Activated T-cell treated with anti-CD3 and anti-CD28 coated beads for 24 hours (primary cell): ENCODE measurements around the gene DDX5.

Experiments used
- DNase-seq: peaks from one replicate; pipeline ENCODE4 v3.0.0-alpha.2; 2020; ENCODE audit warnings: low read depth

The DDX5 gene

DNA sequence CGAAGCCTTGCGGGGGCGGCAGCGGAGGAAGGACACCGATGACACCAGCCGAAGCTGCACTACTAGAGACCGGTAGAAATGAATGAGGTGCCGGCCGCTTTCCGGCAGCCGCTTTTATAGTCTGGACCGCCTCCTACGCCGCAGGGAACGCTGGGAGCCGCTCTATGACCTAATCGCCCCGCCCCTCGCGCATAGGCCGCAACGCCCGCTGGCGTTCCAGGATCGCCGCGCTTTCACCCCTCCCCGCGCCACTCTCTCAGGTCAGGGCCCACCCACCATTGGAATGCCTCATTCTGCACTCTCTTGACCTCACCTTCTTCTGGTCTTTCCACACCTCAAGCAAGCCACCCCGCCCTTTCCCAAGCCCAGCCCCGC, at the start of gene DDX5:
TSS of gene DDX5 (minus strand) at position 89 of the 375 bp plus-strand sequence. CDS start 170 bp downstream, outside the sequence.
- peak; percentile 96 for DNase-seq

DNA sequence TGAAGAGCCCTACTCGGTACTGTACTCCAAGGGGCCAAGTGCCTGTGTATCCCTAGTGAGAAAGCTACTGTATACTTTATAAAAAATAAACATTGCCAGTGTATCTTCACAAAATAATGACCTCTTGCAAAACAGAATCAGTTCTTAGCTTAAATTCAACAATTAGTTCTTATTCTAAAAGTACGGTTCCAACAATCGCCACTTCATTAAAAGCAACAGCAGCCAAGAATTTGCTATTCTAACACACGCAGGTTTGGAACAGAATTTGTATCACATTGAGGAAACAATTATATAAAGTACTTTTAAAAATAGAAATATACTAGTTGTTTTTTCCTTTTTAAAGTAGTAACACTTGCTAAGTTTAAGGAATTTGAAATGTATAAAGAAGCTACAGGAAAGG, 49.2 kb upstream of the DDX5 start:
- DNase-seq, result no peak

DNA sequence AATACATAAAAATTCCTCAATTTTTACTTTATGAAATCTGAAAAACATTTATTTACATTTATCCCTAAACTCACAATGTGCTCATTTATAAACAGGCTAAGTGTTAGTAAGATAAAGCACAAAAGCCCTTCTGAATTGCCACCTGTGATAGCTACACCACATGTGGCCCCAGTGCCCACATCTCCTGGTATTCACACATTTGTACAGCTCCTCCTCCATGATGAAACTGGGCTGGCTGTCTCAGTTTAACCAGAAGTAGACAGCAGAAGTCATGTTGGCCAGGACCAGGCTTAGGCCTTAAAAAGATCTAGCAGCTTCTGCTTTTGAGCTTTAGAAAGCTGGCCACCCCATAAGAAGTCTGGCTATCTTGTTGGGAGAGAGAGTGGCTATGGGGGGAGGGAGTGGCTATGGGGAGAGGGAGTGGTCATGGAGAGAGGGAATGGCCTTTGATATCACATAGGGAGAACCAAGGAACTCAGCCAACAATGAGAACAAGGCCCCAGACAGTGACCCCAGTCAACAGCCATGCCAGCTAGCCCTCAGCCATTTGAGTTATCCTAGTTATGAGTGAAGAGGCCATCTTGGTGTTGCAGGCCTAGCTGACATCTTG, 48.0 kb upstream of the DDX5 start:
- DNase-seq, result no peak

DNA sequence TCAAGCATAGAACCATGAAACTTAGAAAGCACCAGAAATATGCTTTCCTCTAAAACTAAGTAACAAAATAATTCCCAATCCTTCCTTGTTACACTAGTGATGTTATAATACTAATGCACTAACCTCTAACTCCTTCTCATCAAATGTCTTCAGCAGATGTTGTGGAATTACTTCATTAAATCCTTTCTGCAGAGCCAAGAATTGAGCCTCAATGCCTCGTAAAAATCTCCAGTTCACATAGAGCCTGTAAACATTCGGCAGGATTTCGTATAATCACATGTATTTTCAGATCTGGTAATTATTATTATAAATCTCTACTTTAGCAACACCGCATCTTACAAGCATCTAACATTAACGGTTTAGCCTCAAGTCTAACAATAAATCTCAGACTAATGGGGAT, 45.4 kb upstream of the DDX5 start:
- no peak for DNase-seq

DNA sequence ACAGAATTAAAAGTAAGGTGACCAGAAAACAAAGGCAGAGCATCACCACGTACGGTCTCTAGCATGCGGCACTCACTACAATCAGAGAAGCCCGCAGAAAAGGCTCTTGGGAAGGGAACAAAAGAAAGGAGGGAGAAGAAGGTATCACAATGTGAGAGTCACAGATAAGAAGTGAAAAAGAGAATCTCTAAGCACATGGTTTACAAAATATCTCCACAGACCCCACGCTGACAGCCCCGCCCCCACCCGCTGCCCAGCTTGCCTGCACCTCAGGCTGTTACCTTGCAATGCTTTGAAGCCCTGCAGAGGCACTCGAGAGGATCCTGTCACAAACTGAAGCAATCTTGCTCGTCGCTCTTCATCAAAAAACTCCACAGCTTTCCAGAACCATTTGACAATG, 41.2 kb upstream of the DDX5 start:
- DNase-seq, result no peak

DNA sequence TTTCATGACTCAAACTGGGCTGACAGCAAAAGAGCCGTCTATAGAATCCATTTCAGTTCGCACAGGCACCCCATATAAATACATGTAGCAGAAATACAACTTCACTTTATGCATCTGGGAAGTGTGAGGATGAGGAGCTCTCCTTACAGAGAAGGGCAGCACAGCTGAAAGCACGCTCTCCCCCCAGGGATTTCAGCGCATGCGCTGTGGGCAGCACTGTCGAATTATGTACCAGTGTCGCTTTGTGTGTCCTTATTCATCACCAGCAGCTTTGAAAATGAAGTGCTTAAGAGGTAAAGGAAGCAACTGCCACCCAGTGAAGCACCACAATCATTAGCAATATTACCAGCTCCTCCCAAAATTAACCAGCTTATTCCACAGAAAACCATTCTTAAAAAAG, 40.6 kb upstream of the DDX5 start:
- DNase-seq, result no peak

DNA sequence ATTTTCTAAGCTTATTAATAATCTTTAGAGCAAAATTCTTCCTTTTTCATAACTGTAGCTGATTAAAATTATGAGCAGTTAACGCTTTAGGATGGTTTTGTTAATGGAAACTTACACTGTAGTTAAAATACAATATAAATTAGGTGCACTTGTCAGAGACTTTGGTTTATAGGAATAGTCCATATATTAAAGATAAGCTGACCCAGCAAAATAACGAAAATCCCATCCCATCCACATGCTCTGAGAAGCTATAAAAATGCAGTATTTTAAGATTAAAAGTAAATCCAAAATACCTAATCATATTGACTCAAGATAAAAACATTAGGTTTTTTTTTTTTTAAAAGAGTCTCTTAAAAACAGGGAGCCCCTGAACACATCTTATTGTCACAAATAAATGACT, 38.7 kb upstream of the DDX5 start:
- no peak for DNase-seq

DNA sequence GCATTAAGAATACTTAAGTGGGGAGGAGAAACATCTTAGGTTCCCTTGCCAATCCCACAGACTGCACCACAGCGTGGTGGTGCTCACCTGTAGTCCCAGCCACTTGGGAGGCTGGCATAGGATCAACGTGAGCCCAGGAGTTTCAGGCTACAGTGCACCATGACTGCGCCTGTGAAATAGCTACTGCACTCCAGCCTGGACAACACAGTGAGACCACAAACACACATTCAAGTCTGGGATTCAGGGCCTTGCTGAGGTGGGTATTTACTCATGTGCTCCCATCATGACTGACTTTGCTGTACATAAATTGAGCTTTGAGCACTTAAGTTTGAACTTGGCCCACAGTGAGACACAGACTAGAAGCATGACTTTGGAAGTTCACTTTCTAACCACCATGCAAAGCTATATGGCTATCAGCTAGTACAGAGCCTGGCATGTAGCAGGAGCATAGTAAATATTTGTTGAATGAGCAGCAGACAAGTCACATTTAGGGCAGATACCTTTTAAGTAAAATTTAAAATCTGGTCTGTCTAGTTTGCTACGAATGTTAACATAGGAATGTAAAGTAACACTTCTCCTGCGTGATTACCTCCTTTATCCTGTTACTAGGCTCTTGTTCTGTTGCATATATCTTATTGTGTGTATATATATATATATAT, 34.2 kb upstream of the DDX5 start:
- no peak for DNase-seq

DNA sequence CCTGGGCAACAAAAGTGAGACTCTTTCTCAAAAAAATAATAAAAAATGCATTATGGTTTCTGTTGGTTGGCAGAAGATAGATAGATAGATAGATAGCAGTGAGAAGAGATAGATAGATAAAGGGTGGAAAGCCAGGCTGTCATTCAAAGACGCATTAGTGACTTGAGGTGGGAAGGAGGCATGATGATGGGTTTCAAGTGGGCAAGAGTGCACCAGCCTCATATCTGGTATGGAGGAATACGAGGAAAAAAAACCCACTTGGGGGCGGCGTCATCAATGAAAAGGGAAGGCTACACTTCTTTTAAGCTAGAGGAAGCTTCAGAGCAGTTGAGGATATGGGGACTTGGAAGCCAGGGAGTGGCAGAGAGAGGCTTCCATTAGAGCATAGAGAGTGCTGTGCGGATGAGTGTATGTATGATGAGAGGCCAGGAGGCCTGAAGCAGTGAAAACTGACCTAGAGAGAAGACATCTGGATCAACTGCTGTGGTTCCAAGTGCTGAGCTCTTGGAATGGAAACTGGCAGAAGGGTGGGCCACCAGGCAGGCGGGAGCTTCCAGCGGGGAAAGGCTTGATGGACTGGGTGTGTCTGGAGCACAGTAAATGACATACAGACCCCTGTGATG, 32.5 kb upstream of the DDX5 start:
- no peak for DNase-seq

DNA sequence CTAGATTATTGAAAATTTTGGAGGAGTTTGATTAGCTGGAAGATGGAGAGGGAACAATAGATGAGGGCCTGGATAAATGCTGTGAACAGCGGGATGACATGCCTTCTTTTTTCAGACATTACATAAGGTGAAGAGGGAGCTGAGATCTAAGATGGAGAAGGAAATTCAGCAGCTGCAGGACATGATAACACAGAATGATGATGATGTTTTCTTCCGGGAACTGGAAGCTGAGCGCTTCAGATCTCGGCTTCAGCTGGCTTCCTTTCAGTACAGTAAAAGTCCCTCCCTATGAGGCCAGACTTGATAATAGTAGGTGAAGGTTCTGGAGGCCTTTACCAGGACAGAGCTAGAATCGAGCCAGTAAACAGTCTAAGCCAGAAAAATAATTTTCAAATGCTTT, 31.4 kb upstream of the DDX5 start:
- DNase-seq, result no peak

DNA sequence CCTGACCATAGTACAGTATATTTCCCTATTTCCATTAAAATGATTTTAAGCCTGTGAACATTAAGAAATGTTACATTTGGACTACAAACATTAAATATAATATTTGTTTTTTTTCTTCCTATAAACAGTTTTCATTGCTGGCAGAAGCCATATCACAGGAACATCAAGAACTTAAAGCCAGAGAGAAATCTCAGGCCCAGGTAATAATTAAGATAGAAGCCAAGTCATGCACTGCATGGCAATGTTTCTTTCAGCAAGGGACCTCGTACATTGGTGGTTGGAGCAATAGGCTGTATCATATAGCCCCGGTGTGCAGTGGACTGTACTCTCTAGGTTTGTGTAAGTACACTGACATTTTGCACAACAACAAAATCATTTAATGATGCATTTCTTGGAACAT, 30.8 kb upstream of the DDX5 start:
- no peak for DNase-seq

DNA sequence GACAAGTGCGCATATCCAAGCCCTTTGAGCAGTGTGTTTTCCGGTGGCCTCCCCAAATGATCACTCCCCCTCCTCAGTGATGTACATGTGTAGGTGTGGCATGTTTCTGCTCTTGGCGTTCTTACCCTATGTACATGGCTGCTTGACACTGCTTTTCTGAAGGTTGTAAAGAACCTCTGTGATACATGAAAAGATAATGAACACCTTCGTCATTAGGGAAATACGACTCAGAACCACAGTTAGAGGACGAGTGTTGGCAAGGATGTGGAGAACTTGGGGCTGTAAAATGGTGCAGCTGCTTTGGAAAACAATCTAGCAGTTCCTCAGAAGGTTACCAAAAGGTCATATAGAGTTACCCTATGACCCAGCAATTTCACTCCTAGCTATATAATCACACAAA, 29.3 kb upstream of the DDX5 start:
- no peak for DNase-seq

DNA sequence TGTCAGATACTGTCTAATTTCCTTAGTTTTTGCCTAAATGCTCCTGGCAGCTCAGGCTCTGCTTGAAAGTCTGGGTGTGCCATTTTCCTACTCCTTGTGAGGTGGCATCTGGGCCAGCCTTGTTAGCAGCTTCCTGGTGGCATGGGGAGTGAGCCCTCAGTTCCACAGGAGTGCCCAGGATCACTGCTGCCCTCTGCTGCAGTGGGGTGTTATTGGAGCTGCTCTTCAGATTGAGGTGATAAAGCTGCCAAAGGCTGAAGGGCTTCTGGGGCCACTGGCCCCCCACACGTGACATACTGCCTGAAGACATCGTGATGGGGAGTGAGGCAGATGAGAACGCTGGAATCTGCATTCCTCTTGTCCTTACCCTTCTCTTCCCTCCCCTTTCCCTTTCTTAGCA, 28.1 kb upstream of the DDX5 start:
- DNase-seq, result no peak

DNA sequence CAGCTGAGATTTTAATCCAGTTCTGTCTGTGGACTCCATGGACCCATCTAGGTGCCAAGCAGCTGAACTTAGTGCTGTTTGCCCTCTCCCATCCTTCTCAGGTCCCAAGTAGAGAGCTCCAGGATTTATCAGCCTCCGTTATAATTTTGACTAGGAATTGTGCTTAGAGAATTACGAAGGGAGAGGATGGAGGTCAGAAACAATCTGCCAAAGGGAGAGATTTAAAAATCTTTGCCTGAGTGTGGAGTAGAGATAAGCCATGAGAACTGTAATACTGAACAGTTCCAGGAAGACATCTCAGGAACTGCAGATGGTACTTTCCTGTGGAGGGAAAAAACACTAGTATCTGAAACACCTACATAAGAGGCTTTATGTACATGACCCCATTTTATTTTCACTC, 27.7 kb upstream of the DDX5 start:
- DNase-seq, result no peak

DNA sequence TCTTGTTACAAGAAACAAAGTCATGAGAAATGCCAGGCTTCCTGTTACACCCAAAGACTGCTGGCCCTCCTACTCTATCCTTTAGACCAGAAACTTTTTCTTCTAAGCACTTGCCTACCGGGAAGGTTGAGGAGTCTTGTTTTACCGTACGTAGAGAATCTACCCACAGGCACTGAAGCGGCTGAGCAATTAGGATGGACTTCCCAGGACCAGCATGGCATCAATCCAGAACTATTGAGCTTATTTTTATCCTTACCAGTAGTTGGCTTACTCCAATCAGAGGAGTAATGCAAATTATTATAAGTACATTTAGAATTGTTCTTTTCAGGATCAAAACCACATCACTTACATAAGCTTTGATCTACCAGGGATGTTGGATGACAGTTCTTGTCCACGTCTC, 26.3 kb upstream of the DDX5 start:
- DNase-seq, result no peak

DNA sequence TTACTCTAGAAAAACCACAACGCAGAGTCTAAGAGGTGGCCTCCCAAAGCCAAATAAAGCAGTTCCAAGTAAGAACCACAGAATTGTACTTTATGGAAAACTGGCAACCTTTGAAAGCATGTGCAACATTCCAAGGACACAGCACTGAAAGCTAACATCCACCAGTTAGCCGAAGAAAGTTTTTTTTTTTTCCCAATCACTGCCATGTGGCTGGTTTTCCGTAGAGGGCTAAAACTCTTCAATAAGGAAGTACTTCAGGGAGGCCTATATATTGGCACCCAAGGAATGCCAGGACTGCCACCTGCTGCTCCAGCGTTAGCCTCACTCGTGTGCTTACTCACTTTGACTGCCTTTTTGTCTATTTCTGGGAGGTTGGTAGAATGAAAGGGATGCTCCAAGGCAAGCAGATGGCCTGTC, 25.9 kb upstream of the DDX5 start:
- no peak for DNase-seq

DNA sequence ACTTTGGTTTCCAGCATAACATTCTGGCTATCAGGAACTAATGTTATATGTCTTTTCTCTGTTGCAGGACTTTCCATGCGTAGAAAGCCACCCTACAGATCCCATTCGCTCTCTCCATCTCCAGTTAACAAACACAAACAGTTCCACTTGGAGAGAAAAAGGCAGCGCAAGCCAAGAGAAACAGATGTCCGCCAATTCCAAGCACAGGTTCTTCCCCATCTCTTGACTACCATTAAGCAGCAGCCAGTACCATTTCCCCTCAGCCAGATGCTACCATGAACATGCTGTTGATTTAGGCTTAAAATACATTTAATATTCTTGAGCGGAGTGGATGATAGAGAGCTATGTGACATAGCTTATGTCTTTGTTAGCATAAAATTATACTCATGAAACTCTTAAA, 23.1 kb upstream of the DDX5 start:
- DNase-seq, result no peak

DNA sequence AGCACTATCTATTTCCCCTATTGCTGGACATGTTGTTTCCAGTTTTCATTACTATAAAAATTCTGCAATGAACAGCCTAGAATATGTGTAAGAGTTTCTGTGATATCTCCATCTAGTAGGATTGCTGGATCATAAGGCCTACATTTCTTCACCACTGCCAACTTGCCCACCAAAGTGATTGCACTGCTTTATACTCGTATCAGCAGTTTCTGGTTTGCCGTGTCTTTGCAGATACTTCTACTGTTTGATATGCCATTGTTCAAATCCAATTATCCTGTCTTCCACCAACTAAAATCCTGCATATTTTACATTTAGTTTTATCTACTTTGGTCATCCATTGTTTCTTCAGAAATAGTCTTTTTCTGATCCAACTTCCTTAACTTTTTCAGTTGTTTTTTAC, 21.8 kb upstream of the DDX5 start:
- DNase-seq, result no peak

DNA sequence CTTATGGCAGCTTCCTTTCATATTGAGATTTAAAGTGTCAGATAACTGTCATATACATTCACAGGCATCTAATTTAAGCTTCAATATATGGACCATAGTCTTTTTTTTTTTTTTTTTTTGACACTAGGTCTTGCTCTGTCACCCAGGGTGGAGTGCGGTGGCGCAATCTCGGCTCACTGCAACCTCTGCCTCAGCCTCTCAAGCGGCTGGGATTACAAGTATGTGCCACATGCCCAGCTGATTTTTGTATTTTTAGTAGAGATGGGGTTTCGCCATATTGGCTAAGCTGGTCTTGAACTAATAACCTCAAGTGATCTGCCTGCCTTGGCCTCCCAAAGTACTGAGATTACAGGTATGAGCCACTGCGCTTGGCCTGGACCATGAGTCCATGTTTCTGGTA, 14.3 kb upstream of the DDX5 start:
- DNase-seq, result no peak

DNA sequence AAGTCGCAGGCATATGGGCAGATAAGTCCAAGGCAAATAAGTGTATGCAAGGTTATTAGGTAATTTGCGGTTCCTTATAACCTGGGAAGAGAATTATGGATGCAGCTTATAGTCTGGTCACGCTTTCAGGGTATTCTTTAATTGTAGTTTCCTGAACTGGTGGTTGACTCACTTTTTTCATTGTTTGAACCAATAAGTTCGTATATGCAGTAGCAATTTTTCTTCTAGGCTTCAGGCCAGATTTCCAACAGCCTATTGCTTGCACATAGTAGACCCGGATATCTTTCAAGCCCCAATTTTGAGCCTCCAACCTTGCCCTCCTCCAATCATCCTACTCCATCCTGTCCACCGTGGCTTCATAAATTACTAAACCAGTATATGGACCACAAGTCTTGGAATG, 13.5 kb upstream of the DDX5 start:
- no peak for DNase-seq

DNA sequence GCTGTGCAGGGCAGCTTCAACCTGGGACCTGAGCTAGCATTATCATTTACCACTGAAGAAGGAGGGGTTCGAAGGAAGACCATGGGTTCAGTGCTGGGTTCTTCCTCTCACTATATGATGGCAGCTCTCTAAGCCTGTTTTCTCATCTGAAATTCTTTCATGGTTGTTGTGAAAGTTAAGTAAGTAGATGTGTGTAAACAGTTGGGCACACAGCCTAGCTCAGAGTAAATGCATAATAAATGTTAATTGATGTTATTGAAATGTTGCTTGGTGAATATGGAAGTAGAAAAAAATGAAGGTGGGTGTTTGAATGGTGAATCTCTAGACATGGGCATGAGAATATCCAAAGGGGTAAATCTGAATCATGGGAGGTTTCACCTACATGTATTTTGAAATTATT, 9.7 kb upstream of the DDX5 start:
- no peak for DNase-seq

DNA sequence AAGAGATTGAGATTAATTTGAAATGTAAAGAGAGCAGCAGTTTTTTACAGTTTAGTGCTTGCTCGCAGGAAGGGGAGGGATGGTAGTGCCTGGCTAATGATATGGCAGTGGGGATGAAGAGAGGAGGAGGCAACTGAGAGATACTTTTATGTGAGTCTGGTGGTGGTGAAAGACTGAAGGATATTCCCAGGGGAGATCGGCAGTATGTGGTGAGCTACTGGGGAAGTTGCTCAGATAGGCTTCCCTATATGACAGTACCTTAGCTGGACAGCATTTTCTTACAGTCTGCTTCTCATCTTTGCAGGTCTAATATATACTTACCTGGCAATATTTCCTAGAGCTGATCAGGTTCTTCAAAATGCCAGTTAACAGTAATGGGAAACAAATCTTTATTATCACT, 9.3 kb upstream of the DDX5 start:
- DNase-seq, result no peak

DNA sequence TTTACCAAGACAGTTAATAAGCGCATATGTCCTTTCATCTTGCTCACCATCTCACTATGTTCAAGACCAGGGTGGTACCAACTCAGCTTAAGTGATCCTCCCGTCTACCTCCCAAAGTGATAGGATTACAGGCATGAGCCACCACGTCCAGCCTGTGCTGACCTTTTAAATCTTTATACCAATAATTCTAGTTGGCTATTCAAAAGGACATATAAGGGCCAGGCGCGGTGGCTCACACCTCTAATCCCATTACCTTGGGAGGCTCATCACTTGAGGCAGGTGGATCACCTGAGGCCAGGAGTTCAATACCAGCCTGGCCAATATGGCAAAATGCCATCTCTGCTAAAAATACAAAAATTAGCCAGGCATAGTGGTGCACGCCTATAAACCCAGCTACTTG, 3.1 kb upstream of the DDX5 start:
- DNase-seq, result no peak

DNA sequence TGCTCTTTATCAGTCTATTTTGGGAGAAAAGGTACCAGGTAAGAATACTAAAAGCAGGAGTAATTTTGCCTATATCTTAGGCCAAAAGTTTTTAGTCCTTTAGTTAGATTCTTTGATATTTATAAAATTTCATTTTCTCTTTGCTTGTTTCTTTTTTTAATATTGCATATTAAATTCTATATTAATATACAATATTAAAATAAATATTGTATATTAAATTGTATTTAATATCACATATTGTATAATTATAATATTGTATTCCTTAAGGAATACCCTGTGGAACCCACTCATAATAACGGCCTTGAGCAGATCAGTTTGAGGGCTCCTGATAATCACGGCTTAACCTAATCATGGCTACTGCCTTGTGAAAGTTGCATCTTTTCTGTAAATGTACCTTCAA, 2.6 kb upstream of the DDX5 start:
- no peak for DNase-seq
